Gastrocnemius medialis (tissue), 4 donors: ENCODE results near the gene OR51G1.

Experiments used
- POLR2A ChIP-seq, 2 donors: fragments of 450-650 bp; IDR thresholded peaks; one replicate each; pipeline ENCODE4 v1.6.1; 2017; ENCODE audit warnings: antibody characterized with exemption in 2 of 2, mild to moderate bottlenecking in 2 of 2, moderate library complexity in 2 of 2
- TF ChIP-seq, protein P1 (sequence below), 5 experiments: fragments of 450-650 bp in 3 of 5; fragments of 200-600 bp in 2 of 5; sonication (generic) in 2 of 5; IDR thresholded peaks in 4 of 5; conservative IDR thresholded peaks in 1 of 5; 1 replicate in 4 of 5; 2 replicates in 1 of 5; pipeline ENCODE4 v1.5.1; 2016 to 2019; ENCODE audit warnings: antibody characterized with exemption in 5 of 5, mild to moderate bottlenecking in 3 of 5, moderate library complexity in 3 of 5

DNA sequence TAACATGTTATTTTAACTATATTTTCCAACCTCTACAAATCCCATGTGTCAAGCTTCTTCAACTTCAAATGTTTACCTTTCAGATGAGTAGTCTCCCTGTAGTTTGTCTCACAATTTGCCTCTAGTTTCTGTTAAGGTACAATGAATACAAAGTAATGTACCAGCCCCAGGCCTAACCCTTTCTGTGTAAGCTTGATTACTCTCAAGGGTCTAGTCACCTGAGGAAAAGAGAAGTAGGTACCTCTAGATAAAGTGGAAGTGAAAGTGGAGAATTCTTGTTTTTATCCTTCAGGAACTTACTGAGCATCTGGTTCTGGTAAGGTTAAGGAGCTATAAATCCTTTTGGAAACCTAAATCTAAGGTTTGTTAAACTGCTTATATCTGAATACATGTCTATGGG is 20.7 kb downstream of the OR51G1 start, which contains the start of gene OR51A7:
- TF ChIP-seq, protein P1, sequence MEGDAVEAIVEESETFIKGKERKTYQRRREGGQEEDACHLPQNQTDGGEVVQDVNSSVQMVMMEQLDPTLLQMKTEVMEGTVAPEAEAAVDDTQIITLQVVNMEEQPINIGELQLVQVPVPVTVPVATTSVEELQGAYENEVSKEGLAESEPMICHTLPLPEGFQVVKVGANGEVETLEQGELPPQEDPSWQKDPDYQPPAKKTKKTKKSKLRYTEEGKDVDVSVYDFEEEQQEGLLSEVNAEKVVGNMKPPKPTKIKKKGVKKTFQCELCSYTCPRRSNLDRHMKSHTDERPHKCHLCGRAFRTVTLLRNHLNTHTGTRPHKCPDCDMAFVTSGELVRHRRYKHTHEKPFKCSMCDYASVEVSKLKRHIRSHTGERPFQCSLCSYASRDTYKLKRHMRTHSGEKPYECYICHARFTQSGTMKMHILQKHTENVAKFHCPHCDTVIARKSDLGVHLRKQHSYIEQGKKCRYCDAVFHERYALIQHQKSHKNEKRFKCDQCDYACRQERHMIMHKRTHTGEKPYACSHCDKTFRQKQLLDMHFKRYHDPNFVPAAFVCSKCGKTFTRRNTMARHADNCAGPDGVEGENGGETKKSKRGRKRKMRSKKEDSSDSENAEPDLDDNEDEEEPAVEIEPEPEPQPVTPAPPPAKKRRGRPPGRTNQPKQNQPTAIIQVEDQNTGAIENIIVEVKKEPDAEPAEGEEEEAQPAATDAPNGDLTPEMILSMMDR (IDR thresholded peaks at IDR 0.05 in 4 of 5, conservative IDR thresholded peaks at IDR 0.05 in 1 of 5): no peak
- no peak for TF ChIP-seq POLR2A (IDR thresholded peaks at IDR 0.05)
